ENCODE data around the gene RBFOX1. TPM values are rescaled to one million over a fixed set of nuclear protein-coding genes. Genes with fewer than 3 reads are reported as not detected.

RBFOX1 gene
- total and polyA plus RNA-seq, 2 experiments from 2014 or later = 5.7 to 7.4 TPM

GRCh38 chr16:7399296-7399695 lies 66.7 kb downstream of the RBFOX1 start:
- H3K27ac ChIP-seq = no peak overlapping the region
- no peak overlapping the region for H3K4me3 ChIP-seq
- no peaks in the 10 kb centered on the region for H3K9me3 ChIP-seq (ENCODE audit: low read depth)
- H3K4me1 ChIP-seq (ENCODE audit: low read depth) = peaks cover 5% of the 10 kb centered on the region
- no peaks in the 10 kb centered on the region for H3K36me3 ChIP-seq
- TF ChIP-seq CTCF (IDR thresholded peaks at IDR 0.05; ENCODE audit: low read depth, low read length) = no peak
- no peaks in the 10 kb centered on the region for H3K27me3 ChIP-seq
- DNase-seq (ENCODE audit: low read depth in 1 of 2, low spot score in 1 of 2) = no peak

- Histone ChIP-seq H3K27ac (no peak overlapping the region), H3K4me3 (no peak overlapping the region), H3K36me3 (no peaks in the 10 kb centered on the region), H3K9me3 (ENCODE audit: low read depth) (no peaks in the 10 kb centered on the region), H3K4me1 (ENCODE audit: low read depth) (peaks cover 12% of the 10 kb centered on the region), H3K27me3 (no peaks in the 10 kb centered on the region)
- no peak for DNase-seq (ENCODE audit: low read depth in 1 of 2, low spot score in 1 of 2)
- no peak for TF ChIP-seq CTCF (IDR thresholded peaks at IDR 0.05; ENCODE audit: low read depth, low read length)
Measured at GRCh38 chr16:7400117-7400890, 67.7 kb downstream of the RBFOX1 start.

- Histone ChIP-seq H3K9me3 (ENCODE audit: low read depth) (no peaks in the 10 kb centered on the region), H3K36me3 (no peaks in the 10 kb centered on the region), H3K27ac (peak overlapping the region; percentile 36), H3K4me3 (no peak overlapping the region), H3K27me3 (no peaks in the 10 kb centered on the region), H3K4me1 (ENCODE audit: low read depth) (peaks cover 12% of the 10 kb centered on the region)
- no peak for TF ChIP-seq CTCF (IDR thresholded peaks at IDR 0.05; ENCODE audit: low read depth, low read length)
- peak in 1 of 2 donors; percentile 54 for DNase-seq (ENCODE audit: low read depth in 1 of 2, low spot score in 1 of 2)
Measured at GRCh38 chr16:7404217-7404616, 71.6 kb downstream of the RBFOX1 start.

- H3K27ac ChIP-seq = peak overlapping the region; percentile 30
- no peak overlapping the region for H3K4me3 ChIP-seq
- no peaks in the 10 kb centered on the region for H3K27me3 ChIP-seq
- H3K9me3 ChIP-seq (ENCODE audit: low read depth) = no peaks in the 10 kb centered on the region
- no peak for TF ChIP-seq CTCF (IDR thresholded peaks at IDR 0.05; ENCODE audit: low read depth, low read length)
- peak in 1 of 2 donors; percentile 60 for DNase-seq (ENCODE audit: low read depth in 1 of 2, low spot score in 1 of 2)
- no peaks in the 10 kb centered on the region for H3K36me3 ChIP-seq
- peaks cover 12% of the 10 kb centered on the region for H3K4me1 ChIP-seq (ENCODE audit: low read depth)
Measured at GRCh38 chr16:7405166-7405565, 72.5 kb downstream of the RBFOX1 start.

- TF ChIP-seq CTCF (IDR thresholded peaks at IDR 0.05; ENCODE audit: low read depth, low read length) = no peak
- Histone ChIP-seq H3K27ac (no peak overlapping the region), H3K27me3 (no peaks in the 10 kb centered on the region), H3K36me3 (no peaks in the 10 kb centered on the region), H3K9me3 (ENCODE audit: low read depth) (no peaks in the 10 kb centered on the region), H3K4me3 (no peak overlapping the region), H3K4me1 (ENCODE audit: low read depth) (peaks cover 11% of the 10 kb centered on the region)
- no peak for DNase-seq (ENCODE audit: low read depth in 1 of 2, low spot score in 1 of 2)
Measured at GRCh38 chr16:7408700-7409365, 76.2 kb downstream of the RBFOX1 start.
